CD4-positive, alpha-beta T cell (primary cell): ENCODE data around the gene APEH. TPM values are rescaled to one million over a fixed set of nuclear protein-coding genes. Genes with fewer than 3 reads are reported as not detected.

Source experiments
- ATAC-seq: fragments of 200-7000 bp; cut with Tn5 transposase; one replicate; pipeline ENCODE4 v1.10.0; 2022; ENCODE audit warnings: mild to moderate bottlenecking; ENCODE audit not compliant: poor library complexity
- CTCF ChIA-PET: fragments of 350-600 bp; sonication (Branson Sonifier 250); formaldehyde crosslinking; loops from one replicate; lab custom pipeline; 2021; ENCODE audit warnings: antibody characterized with exemption, inconsistent platforms; lab: Charles Lee
- POLR2A ChIA-PET: fragments of 350-600 bp; sonication (Branson Sonifier 250); formaldehyde crosslinking; loops from one replicate; lab custom pipeline; 2021; ENCODE audit warnings: antibody characterized with exemption, inconsistent platforms; lab: Charles Lee
- DNase-seq, 14 experiments: peaks; one replicate each; pipeline ENCODE4 v3.0.0-alpha.2; 2013 to 2020; ENCODE audit warnings: mixed read lengths in 2 of 14
- H3K27ac ChIP-seq, 2 donors: one replicate each; pipeline versions ENCODE4 v1.5.1 to v1.7.0; 2013; ENCODE audit warnings: low read length in 2 of 2, low read depth in 1 of 2, mild to moderate bottlenecking in 1 of 2
- H3K27me3 ChIP-seq, 2 experiments: 1 replicate in 1 of 2; 2 replicates in 1 of 2; pipeline versions ENCODE4 v1.6.1 to v1.7.0; 2013; ENCODE audit warnings: low read length in 2 of 2, control low read depth in 1 of 2, mild to moderate bottlenecking in 1 of 2, moderate library complexity in 1 of 2; ENCODE audit not compliant: insufficient read depth in 2 of 2, control insufficient read depth in 1 of 2
- H3K36me3 ChIP-seq: one replicate; pipeline ENCODE4 v1.6.1; 2013; ENCODE audit warnings: low read length, control low read depth; ENCODE audit not compliant: insufficient read depth
- H3K4me1 ChIP-seq: one replicate; pipeline ENCODE4 v1.6.1; 2013; ENCODE audit warnings: low read length, control low read depth; ENCODE audit not compliant: insufficient read depth
- H3K4me3 ChIP-seq: one replicate; pipeline ENCODE4 v1.5.1; 2013; ENCODE audit warnings: mild to moderate bottlenecking, low read length, moderate library complexity
- H3K9me3 ChIP-seq, 2 experiments: 1 replicate in 1 of 2; 2 replicates in 1 of 2; pipeline versions ENCODE4 v1.6.1 to v1.7.0; 2013; ENCODE audit warnings: low read length in 2 of 2, mild to moderate bottlenecking in 2 of 2, control low read depth in 1 of 2, moderate library complexity in 1 of 2; ENCODE audit not compliant: control insufficient read depth in 1 of 2, insufficient read depth in 1 of 2
- H3K27ac Mint-ChIP-seq: one replicate; pipeline ENCODE4 v1.8.0; 2020; ENCODE audit warnings: mixed read lengths
- H3K27me3 Mint-ChIP-seq: one replicate; pipeline ENCODE4 v1.8.0; 2021; ENCODE audit warnings: mixed read lengths
- H3K36me3 Mint-ChIP-seq: one replicate; pipeline ENCODE4 v1.8.0; 2021; ENCODE audit warnings: low read depth, mixed read lengths
- H3K4me1 Mint-ChIP-seq: one replicate; pipeline ENCODE4 v1.8.0; 2021; ENCODE audit warnings: low read depth, mixed read lengths
- H3K4me3 Mint-ChIP-seq: one replicate; pipeline ENCODE4 v1.8.0; 2020; ENCODE audit warnings: mild to moderate bottlenecking, mixed read lengths
- H3K9me3 Mint-ChIP-seq: one replicate; pipeline ENCODE4 v1.8.0; 2020; ENCODE audit warnings: mixed read lengths
- CTCF ChIP-seq: fragments of 200-600 bp; IDR thresholded peaks from one replicate; pipeline ENCODE4 v1.8.0; 2022; ENCODE audit warnings: antibody characterized with exemption, mild to moderate bottlenecking
- intact Hi-C, 2 experiments: fragments of 100-400 bp; cut with DNase I in 1 of 2; cut with micrococcal nuclease in 1 of 2; formaldehyde crosslinking; loops; one replicate each; pipeline versions ENCODE4 v1.15.1 to v1.9.0; 2023 to 2025; cut with DNase I, micrococcal nuclease
- total RNA-seq, 174 experiments: library from RNA in 2 of 174; stranded (reverse) in 2 of 174; gene quantifications; one replicate each; pipeline ENCODE4 v1.2.3 and lab custom pipeline; 2021 to 2026

APEH gene
- total RNA-seq, 2 experiments from 2014 or later = 44.3 to 45.5 TPM

DNA sequence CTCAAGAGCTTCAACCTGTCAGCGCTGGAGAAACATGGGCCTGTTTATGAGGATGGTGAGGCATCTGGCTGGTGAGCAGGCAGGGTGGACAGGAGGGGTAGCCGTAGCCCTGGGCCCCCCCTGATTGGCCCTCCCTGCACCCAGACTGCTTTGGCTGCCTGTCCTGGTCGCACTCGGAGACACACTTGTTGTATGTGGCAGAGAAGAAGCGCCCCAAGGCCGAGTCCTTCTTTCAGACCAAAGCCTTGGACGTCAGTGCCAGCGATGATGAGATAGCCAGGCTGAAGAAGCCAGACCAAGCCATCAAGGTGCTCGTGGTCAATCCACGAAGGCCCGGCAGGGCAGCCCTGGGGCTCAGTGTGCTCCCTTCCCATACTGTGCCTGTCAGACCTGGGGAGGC is 1.8 kb downstream of the APEH start:
- POLR2A ChIA-PET = no interaction called here
- Mint-ChIP-seq H3K4me1 (peaks cover 57% of the 10 kb centered on the region), H3K27ac (peak overlapping the region; percentile 33), H3K36me3 (peaks cover 67% of the 10 kb centered on the region), H3K27me3 (no peaks in the 10 kb centered on the region), H3K4me3 (peak overlapping the region; percentile 25), H3K9me3 (no peaks in the 10 kb centered on the region)
- Histone ChIP-seq H3K27ac (no peak overlapping the region), H3K9me3 (no peaks in the 10 kb centered on the region), H3K27me3 (no peaks in the 10 kb centered on the region), H3K36me3 (peaks cover 53% of the 10 kb centered on the region), H3K4me1 (peaks cover 47% of the 10 kb centered on the region), H3K4me3 (no peak overlapping the region)
- intact Hi-C loops = loop anchor here in 1 of 2 experiments (5.0 to 10.0 kb wide), 3 partner anchors 339 to 651 kb away; partner anchors contain the start of genes IMPDH2, NDUFAF3 and USP19
- ATAC-seq = no peak
- CTCF ChIA-PET = no interaction called here
- no peak for TF ChIP-seq CTCF
- no peak for DNase-seq

- CTCF ChIA-PET = interaction anchor here (1.4 to 1.7 kb wide), 2 partner anchors 9 to 140 kb away, joined by 4 to 5 read pairs; no protein-coding TSS in a partner anchor
- intact Hi-C loops = no loop called here
- Mint-ChIP-seq H3K4me1 (peaks cover 23% of the 10 kb centered on the region), H3K36me3 (peaks cover 71% of the 10 kb centered on the region), H3K9me3 (no peaks in the 10 kb centered on the region), H3K27me3 (no peaks in the 10 kb centered on the region), H3K4me3 (no peak overlapping the region), H3K27ac (no peak overlapping the region)
- ATAC-seq (no peak), DNase-seq (no peak)
- Histone ChIP-seq H3K36me3 (peaks cover 82% of the 10 kb centered on the region), H3K27me3 (no peaks in the 10 kb centered on the region), H3K27ac (no peak overlapping the region), H3K4me1 (peaks cover 20% of the 10 kb centered on the region), H3K9me3 (no peaks in the 10 kb centered on the region), H3K4me3 (no peak overlapping the region)
- no peak for TF ChIP-seq CTCF
- POLR2A ChIA-PET = no interaction called here
Measured at GRCh38 chr3:49680493-49681231, 6.5 kb downstream of the APEH start.

DNA sequence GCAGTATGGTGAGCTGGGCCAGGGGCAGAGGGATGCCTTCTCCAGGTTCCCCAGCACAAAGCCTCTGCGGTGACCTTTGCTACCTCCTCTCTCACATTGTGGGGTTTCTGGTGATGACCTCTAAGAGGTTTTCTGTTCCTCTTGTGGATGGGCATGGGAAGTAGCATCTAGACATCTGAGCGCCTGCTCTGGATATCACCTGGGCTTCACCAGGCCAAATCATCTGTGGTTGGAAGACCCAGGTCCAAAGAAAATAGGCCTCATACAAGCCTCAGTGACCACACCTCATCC is 7.0 kb downstream of the APEH start:
- intact Hi-C loops = no loop called here
- CTCF ChIA-PET = interaction anchor here (1.4 to 1.7 kb wide), 2 partner anchors 10 to 141 kb away, joined by 4 to 5 read pairs; no protein-coding TSS in a partner anchor

More for the DNA sequence above, 7.0 kb downstream of the APEH start:
- TF ChIP-seq CTCF = no peak
- no peak overlapping the region for H3K27ac Mint-ChIP-seq
- H3K9me3 Mint-ChIP-seq = no peaks in the 10 kb centered on the region
- no peak overlapping the region for H3K4me3 ChIP-seq
- no peaks in the 10 kb centered on the region for H3K9me3 ChIP-seq
- no peaks in the 10 kb centered on the region for H3K27me3 ChIP-seq
- peaks cover 77% of the 10 kb centered on the region for H3K36me3 ChIP-seq
- H3K4me3 Mint-ChIP-seq = no peak overlapping the region
- POLR2A ChIA-PET = no interaction called here
- DNase-seq (no peak), ATAC-seq (no peak)
- peaks cover 65% of the 10 kb centered on the region for H3K36me3 Mint-ChIP-seq
- H3K4me1 Mint-ChIP-seq = peaks cover 18% of the 10 kb centered on the region
- peaks cover 19% of the 10 kb centered on the region for H3K4me1 ChIP-seq
- H3K27me3 Mint-ChIP-seq = no peaks in the 10 kb centered on the region
- H3K27ac ChIP-seq = no peak overlapping the region
